ENCODE measurements around the gene ZNF423. TPM values are rescaled to one million over a fixed set of nuclear protein-coding genes. Genes with fewer than 3 reads are reported as not detected.

ZNF423 gene
- total RNA-seq, 1 experiment from 2014 or later, result 0.49 TPM

DNA sequence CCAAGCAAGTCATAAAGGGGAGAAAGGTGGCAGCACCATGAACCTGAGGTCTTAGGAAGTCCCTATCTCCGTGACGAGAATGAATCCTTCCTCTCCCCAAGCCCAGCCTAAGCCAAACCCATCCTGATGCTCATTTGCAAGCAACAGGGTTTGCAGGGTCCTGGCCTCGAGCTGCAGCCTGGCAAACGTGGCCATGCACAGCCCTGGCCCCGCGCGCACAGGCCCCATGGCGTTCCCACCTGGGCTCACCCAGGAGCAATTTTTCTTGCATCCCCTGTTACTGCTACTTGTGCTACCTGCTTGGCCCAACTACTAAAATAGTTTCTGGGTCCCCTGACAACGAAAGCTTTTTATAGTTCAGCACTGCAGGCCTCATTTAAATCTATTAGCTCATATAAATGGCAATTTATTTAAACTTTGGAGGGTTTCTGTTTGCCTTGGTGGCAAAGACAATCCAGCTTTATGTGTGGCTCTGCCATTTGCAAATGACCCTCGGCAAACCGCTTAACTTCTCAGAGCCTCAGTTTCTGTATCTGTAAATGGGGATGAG is 340.8 kb downstream of the ZNF423 start:
- intact Hi-C loops (cut with micrococcal nuclease; ENCODE audit: unreplicated experiment) (no loop called here), in situ Hi-C loops (cut with HindIII; ENCODE audit: low pct_unique_long_range_greater_than_20kb, low sequenced_read_pairs) (no loop called here)
- Histone ChIP-seq H3K27me3 (ENCODE audit: control insufficient read depth, insufficient read depth, low read length) (no peaks in the 10 kb centered on the region), H3K27ac (ENCODE audit: low read length) (no peak overlapping the region), H3K36me3 (ENCODE audit: control insufficient read depth, insufficient read depth, low read length) (no peaks in the 10 kb centered on the region), H3K4me3 (ENCODE audit: low read depth in 2 of 2, low read length in 2 of 2) (no peak overlapping the region), H3K9me3 (ENCODE audit: control insufficient read depth, insufficient read depth, low read depth, low read length) (no peaks in the 10 kb centered on the region), H3K4me1 (ENCODE audit: control insufficient read depth, insufficient read depth, low read length) (no peaks in the 10 kb centered on the region)
- BruUV-seq (replicated peaks), result no TSS peak
- ATAC-seq (no peak), DNase-seq (ENCODE audit: low read depth, low spot score) (no peak)
- TF ChIP-seq REST (IDR thresholded peaks at IDR 0.05; ENCODE audit: insufficient read depth in 1 of 2, low read depth in 2 of 2, low read length in 1 of 2) (no peak), TCF7L2 (IDR thresholded peaks at IDR 0.05; ENCODE audit: low read depth, low read length) (no peak), POLR2AphosphoS5 (IDR thresholded peaks at IDR 0.05; ENCODE audit: low read depth, low read length) (no peak), CTCF (IDR thresholded peaks at IDR 0.05) (no peak), SIN3A (IDR thresholded peaks at IDR 0.05; ENCODE audit: borderline replicate concordance, insufficient read depth, low read depth, low read length) (no peak)
- CTCF ChIA-PET, result interaction anchor here (0.6 kb wide), 1 partner anchor 29 kb away, joined by 5 read pairs; no protein-coding TSS in a partner anchor
- POLR2A ChIA-PET, result no interaction called here

GRCh38 chr16:49514073-49514980 is 341.6 kb downstream of the ZNF423 start:
- H3K4me3 ChIP-seq (ENCODE audit: low read depth in 2 of 2, low read length in 2 of 2), result no peak overlapping the region
- no peak overlapping the region for H3K27ac ChIP-seq (ENCODE audit: low read length)
- no peak for TF ChIP-seq REST (IDR thresholded peaks at IDR 0.05; ENCODE audit: insufficient read depth in 1 of 2, low read depth in 2 of 2, low read length in 1 of 2)
- no peak for TF ChIP-seq SIN3A (IDR thresholded peaks at IDR 0.05; ENCODE audit: borderline replicate concordance, insufficient read depth, low read depth, low read length)
- TF ChIP-seq POLR2AphosphoS5 (IDR thresholded peaks at IDR 0.05; ENCODE audit: low read depth, low read length), result no peak
- no peak for TF ChIP-seq CTCF (IDR thresholded peaks at IDR 0.05)
- no peak for TF ChIP-seq TCF7L2 (IDR thresholded peaks at IDR 0.05; ENCODE audit: low read depth, low read length)
- H3K36me3 ChIP-seq (ENCODE audit: control insufficient read depth, insufficient read depth, low read length), result no peaks in the 10 kb centered on the region
- in situ Hi-C loops (cut with HindIII; ENCODE audit: low pct_unique_long_range_greater_than_20kb, low sequenced_read_pairs), result no loop called here
- no peaks in the 10 kb centered on the region for H3K27me3 ChIP-seq (ENCODE audit: control insufficient read depth, insufficient read depth, low read length)
- no peak for ATAC-seq
- no peaks in the 10 kb centered on the region for H3K4me1 ChIP-seq (ENCODE audit: control insufficient read depth, insufficient read depth, low read length)
- ChIA-PET POLR2A (no interaction called here), CTCF (interaction anchor here (0.6 kb wide), 1 partner anchor 30 kb away, joined by 5 read pairs; no protein-coding TSS in a partner anchor)
- BruUV-seq (replicated peaks), result no TSS peak
- intact Hi-C loops (cut with micrococcal nuclease; ENCODE audit: unreplicated experiment), result no loop called here
- H3K9me3 ChIP-seq (ENCODE audit: control insufficient read depth, insufficient read depth, low read depth, low read length), result no peaks in the 10 kb centered on the region
- DNase-seq (ENCODE audit: low read depth, low spot score), result no peak
